Activated B cell treated with CpG ODN at 0.5 μM for 24 hours (primary cell): Measurements from ENCODE around the gene NMRK2. TPM values are rescaled to one million over a fixed set of nuclear protein-coding genes. Genes with fewer than 3 reads are reported as not detected.
"Not testable (repeated sequence)": the region's sequence is repeated elsewhere in the genome, so short reads cannot be mapped to it uniquely, and the experiment has no call there.

Experiments
- ATAC-seq: fragments of 200-7000 bp; cut with Tn5 transposase; one replicate; pipeline ENCODE4 v1.10.0; 2021; ENCODE audit warnings: low read depth, mild to moderate bottlenecking, moderate library complexity
- CTCF ChIA-PET: fragments of 350-600 bp; sonication (Branson Sonifier 250); formaldehyde crosslinking; loops from one replicate; lab custom pipeline; 2021; ENCODE audit warnings: antibody characterized with exemption; lab: Charles Lee
- POLR2A ChIA-PET: fragments of 350-600 bp; sonication (Branson Sonifier 250); formaldehyde crosslinking; loops from one replicate; lab custom pipeline; 2021; ENCODE audit warnings: antibody characterized with exemption; lab: Charles Lee
- DNase-seq: peaks from one replicate; pipeline ENCODE4 v3.0.0; 2022
- H3K27ac Mint-ChIP-seq: one replicate; pipeline ENCODE4 v1.8.0; 2020; ENCODE audit warnings: mixed read lengths
- H3K27me3 Mint-ChIP-seq: one replicate; pipeline ENCODE4 v1.8.0; 2021; ENCODE audit warnings: mixed read lengths
- H3K36me3 Mint-ChIP-seq: one replicate; pipeline ENCODE4 v1.8.0; 2021; ENCODE audit warnings: low read depth, mixed read lengths
- H3K4me1 Mint-ChIP-seq: one replicate; pipeline ENCODE4 v1.8.0; 2021; ENCODE audit warnings: mixed read lengths
- H3K4me3 Mint-ChIP-seq: one replicate; pipeline ENCODE4 v1.8.0; 2020; ENCODE audit warnings: mild to moderate bottlenecking, mixed read lengths
- H3K9me3 Mint-ChIP-seq: one replicate; pipeline ENCODE4 v1.8.0; 2020; ENCODE audit warnings: mixed read lengths
- intact Hi-C: fragments of 100-400 bp; cut with micrococcal nuclease; formaldehyde crosslinking; loops from one replicate; pipeline ENCODE4 v1.15.1; 2024
- total RNA-seq: library from RNA; stranded (reverse); gene quantifications from 2 replicates; pipeline ENCODE4 v1.2.3, GENCODE V29; 2022
- TF ChIP-seq, protein P1 (sequence below): fragments of 200-600 bp; IDR thresholded peaks from one replicate; pipeline ENCODE4 v1.8.0; 2022; ENCODE audit warnings: antibody characterized with exemption, mild to moderate bottlenecking

Gene NMRK2, protein sequence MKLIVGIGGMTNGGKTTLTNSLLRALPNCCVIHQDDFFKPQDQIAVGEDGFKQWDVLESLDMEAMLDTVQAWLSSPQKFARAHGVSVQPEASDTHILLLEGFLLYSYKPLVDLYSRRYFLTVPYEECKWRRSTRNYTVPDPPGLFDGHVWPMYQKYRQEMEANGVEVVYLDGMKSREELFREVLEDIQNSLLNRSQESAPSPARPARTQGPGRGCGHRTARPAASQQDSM
- total RNA-seq: not detected in 2 replicates

DNA sequence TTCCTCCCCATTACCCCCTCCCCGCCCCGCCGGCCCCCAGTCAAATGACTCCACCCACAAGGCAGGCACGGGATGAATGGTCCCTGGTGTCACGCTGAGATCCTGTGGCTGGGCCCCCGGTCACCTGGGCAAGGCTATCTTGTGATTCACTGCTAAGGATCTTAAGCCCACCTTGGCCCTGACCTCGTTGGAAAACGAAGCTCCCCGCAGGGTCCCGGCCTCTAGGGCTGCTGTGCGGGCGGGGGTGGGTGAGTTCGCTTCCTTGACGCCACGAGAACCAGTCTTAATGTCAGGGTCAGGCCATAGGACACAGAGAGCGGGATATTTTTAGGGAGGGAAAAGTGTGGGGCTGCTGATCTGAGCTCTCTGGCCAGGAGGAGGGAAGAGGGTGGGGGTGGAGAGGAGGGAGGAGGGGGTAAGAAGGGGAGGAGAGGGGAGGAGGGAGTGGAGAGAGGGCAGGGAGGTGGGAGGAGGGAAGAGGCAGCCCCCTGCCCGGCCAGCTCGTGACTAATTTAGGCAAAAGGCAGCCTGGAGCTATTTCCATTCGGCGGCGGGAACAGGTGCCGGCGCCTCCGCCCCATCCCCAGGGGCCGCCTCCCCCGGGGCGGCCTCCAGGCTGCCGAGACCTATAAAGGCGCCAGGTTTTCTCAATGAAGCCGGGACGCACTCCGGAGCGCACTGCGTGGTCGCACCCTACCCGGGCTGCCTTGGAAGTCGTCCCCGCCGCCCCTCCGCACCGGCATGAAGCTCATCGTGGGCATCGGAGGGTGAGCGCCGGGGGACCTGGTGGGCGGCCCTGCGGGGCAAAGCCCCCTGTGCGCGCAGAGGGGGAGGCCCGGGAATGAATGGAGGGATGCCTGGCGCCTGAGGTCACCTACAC is at the start of gene NMRK2:
NMRK2 (plus strand) TSS at position 139 of the 880 bp plus-strand sequence; CDS start at position 742, 603 bp downstream.
- no peak within 1 kb of the TSS for H3K27ac Mint-ChIP-seq
- intact Hi-C loops: no loop called here
- ATAC-seq: no peak

DNA sequence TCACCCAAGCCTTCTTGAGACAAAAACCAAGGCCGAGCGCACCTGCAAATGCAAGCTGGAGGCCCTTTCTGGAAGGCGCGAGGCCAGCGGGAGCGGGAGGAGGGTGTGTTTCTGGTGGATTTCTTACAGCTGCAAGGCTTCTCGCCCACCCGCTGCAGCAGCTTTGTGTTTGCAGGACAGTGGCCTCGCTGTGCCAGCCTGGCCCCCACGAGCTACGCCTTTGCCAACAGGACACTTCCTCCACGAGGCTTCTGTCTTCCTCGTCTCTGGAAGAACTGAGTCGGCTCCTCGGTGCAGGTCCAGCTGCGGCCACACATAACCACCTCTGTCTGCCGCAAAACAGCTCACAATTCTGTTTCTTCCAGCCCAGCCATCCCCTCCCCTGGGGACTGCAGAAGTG is 42.3 kb upstream of the NMRK2 start:
- H3K9me3 Mint-ChIP-seq: no peaks in the 10 kb centered on the region
- peaks cover 4% of the 10 kb centered on the region for H3K27me3 Mint-ChIP-seq
- DNase-seq (no peak), ATAC-seq (no peak)
- no peak overlapping the region for H3K4me3 Mint-ChIP-seq
- TF ChIP-seq, protein P1, sequence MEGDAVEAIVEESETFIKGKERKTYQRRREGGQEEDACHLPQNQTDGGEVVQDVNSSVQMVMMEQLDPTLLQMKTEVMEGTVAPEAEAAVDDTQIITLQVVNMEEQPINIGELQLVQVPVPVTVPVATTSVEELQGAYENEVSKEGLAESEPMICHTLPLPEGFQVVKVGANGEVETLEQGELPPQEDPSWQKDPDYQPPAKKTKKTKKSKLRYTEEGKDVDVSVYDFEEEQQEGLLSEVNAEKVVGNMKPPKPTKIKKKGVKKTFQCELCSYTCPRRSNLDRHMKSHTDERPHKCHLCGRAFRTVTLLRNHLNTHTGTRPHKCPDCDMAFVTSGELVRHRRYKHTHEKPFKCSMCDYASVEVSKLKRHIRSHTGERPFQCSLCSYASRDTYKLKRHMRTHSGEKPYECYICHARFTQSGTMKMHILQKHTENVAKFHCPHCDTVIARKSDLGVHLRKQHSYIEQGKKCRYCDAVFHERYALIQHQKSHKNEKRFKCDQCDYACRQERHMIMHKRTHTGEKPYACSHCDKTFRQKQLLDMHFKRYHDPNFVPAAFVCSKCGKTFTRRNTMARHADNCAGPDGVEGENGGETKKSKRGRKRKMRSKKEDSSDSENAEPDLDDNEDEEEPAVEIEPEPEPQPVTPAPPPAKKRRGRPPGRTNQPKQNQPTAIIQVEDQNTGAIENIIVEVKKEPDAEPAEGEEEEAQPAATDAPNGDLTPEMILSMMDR: no peak
- POLR2A ChIA-PET: interaction anchor here (0.7 kb wide), 1 partner anchor 14 kb away, joined by 6 read pairs; no protein-coding TSS in a partner anchor
- H3K36me3 Mint-ChIP-seq: no peaks in the 10 kb centered on the region
- CTCF ChIA-PET: no interaction called here
- intact Hi-C loops: no loop called here
- H3K27ac Mint-ChIP-seq: no peak overlapping the region
- no peaks in the 10 kb centered on the region for H3K4me1 Mint-ChIP-seq

More for the DNA sequence above, at the start of gene NMRK2:
- no peaks in the 10 kb centered on the region for H3K4me1 Mint-ChIP-seq
- H3K9me3 Mint-ChIP-seq: no peaks in the 10 kb centered on the region
- peaks cover 15% of the 10 kb centered on the region for H3K27me3 Mint-ChIP-seq
- no peak within 1 kb of the TSS for H3K4me3 Mint-ChIP-seq
- POLR2A ChIA-PET: no interaction called here
- TF ChIP-seq, protein P1: no peak
- CTCF ChIA-PET: no interaction called here
- no peaks in the 10 kb centered on the region for H3K36me3 Mint-ChIP-seq
- DNase-seq: no peak

DNA sequence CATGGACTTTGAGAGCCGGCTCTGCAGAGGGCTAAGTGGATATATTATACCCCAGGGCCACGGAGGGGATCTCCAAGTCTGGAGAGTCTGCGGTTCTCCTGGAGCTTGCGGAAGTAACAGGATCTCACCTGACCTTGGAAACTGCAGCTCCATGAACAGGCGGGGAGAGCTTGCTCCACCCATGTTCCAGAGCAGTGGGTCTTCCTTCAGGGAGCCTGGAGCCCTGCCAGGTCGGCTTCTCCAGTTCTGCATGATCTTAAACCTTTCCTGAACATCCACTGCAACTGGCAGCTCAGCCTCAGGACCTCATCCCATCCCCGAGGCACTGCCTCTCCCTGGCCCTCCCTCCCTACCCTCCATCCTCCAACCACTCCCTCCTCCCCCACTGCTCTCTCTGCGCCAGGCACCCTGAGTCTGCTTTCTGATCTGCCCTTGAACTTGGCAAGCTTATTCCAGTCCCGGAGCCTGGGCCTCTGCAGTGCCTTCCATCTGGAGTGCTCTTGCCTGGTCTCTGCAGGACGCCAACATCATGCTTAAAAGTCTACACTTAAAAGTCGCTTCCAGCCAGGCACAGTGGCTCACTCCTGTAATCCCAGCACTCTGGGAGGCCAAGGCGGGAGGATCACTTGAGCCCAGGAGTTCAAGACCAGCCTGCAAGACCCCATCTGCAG is 39.2 kb upstream of the NMRK2 start:
- Mint-ChIP-seq H3K27me3 (peaks cover 4% of the 10 kb centered on the region), H3K36me3 (no peaks in the 10 kb centered on the region), H3K9me3 (no peaks in the 10 kb centered on the region), H3K4me3 (no peak overlapping the region), H3K4me1 (no peaks in the 10 kb centered on the region), H3K27ac (no peak overlapping the region)
- ChIA-PET CTCF (no interaction called here), POLR2A (interaction anchor here (0.6 kb wide), 1 partner anchor 170 kb away, joined by 3 read pairs; no protein-coding TSS in a partner anchor)
- ATAC-seq (no peak), DNase-seq (no peak)
- intact Hi-C loops: no loop called here
- TF ChIP-seq, protein P1: no peak

DNA sequence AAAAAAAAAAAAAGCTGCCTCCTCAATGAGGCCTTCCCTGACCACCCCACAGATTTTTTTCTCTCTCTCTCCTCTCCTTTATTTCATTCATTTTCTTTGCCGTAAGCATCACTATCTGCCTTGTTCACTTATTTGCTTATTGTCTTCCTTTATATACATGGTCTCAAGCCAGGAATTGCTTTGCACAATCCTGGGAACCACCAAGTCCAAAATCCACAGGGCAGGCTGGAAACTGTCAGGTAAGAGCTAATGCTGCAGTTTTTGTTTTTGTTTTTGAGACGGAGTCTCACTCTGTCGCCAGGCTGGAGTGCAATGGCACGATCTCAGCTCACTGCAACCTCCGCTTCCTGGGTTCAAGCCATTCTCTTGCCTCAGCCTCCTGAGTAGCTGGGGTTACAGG is 37.9 kb upstream of the NMRK2 start:
- H3K4me1 Mint-ChIP-seq, DNase-seq, ATAC-seq, H3K4me3 Mint-ChIP-seq, H3K9me3 Mint-ChIP-seq, H3K27ac Mint-ChIP-seq, H3K36me3 Mint-ChIP-seq, intact Hi-C loops, H3K27me3 Mint-ChIP-seq: not testable (repeated sequence)
- CTCF ChIA-PET: interaction anchor here (1.0 kb wide), 1 partner anchor 132 kb away, joined by 3 read pairs; the partner anchor contains the start of gene MRPL54
- POLR2A ChIA-PET: interaction anchor here (0.7 kb wide), 1 partner anchor 523 kb away, joined by 4 read pairs; no protein-coding TSS in a partner anchor

DNA sequence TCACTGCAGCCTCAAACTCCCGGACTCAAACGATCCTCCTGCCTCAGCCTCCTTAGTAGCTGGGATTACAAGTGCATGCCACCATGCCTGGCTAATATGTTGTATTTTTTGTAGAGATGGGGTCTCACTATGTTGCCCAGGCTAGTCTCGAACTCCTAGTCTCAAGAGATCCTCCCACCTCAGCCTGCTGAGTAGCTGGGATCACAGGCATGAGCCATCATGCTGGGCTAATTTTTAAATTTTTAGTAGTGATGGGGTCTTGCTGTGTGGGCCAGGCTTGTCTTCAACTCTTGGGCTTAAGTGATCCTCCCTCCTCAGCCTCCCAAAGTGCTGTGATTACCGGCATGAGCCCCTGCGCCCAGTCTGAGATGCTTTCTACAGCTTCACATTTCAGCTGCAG is 37.1 kb upstream of the NMRK2 start:
- ATAC-seq (no peak), DNase-seq (no peak)
- no peaks in the 10 kb centered on the region for H3K4me1 Mint-ChIP-seq
- TF ChIP-seq, protein P1: no peak
- intact Hi-C loops: no loop called here
- ChIA-PET POLR2A (no interaction called here), CTCF (no interaction called here)
- H3K9me3 Mint-ChIP-seq: peaks cover 2% of the 10 kb centered on the region
- H3K27me3 Mint-ChIP-seq: peaks cover 8% of the 10 kb centered on the region
- no peak overlapping the region for H3K27ac Mint-ChIP-seq
- no peaks in the 10 kb centered on the region for H3K36me3 Mint-ChIP-seq
- H3K4me3 Mint-ChIP-seq: no peak overlapping the region
